HCT116 (cell line): ENCODE data around the gene CALML4. TPM values are rescaled to one million over a fixed set of nuclear protein-coding genes. Genes with fewer than 3 reads are reported as not detected.

Experiments used
- ATAC-seq: fragments of 200-7000 bp; cut with Tn5 transposase; 2 replicates; pipeline ENCODE4 v1.9.1; 2020; ENCODE audit warnings: mild to moderate bottlenecking, moderate library complexity
- BruUV-seq: library from RNA; stranded (reverse); fragments of 400-500 nt; replicated peaks from 2 replicates; lab custom pipeline; 2021; lab: Mats Ljungman, UMichigan
- CTCF ChIA-PET: fragments of 300-600 bp; sonication (Branson Sonifier 250); formaldehyde crosslinking; loops from one replicate; lab custom pipeline; 2021; ENCODE audit warnings: antibody characterized with exemption; lab: Charles Lee
- POLR2A ChIA-PET: fragments of 300-600, 350-600 bp; sonication (Branson Sonifier 250); formaldehyde crosslinking; loops from one replicate; lab custom pipeline; 2021; ENCODE audit warnings: antibody characterized with exemption; lab: Charles Lee
- RAD21 ChIA-PET, 2 experiments: fragments of 300-600 bp; sonication (Branson Sonifier 250); formaldehyde crosslinking; loops; one replicate each; lab custom pipeline; 2023; ENCODE audit warnings: low total read pairs in 2 of 2; ENCODE audit not compliant: uncharacterized antibody in 2 of 2, unreplicated experiment in 2 of 2, low non-redundant PET in 1 of 2; lab: Charles Lee
- DNase-seq: peaks from one replicate; pipeline ENCODE4 v3.0.0-alpha.2; 2010; ENCODE audit warnings: low read depth, low spot score
- H2AFZ ChIP-seq: fragments of 200-600 bp; shearing (Covaris generic), sonication (generic); 2 replicates; pipeline ENCODE4 v1.6.1; 2017; ENCODE audit warnings: low read depth, mixed run types, mixed read lengths, antibody characterized with exemption, low read length; ENCODE audit not compliant: poor library complexity, severe bottlenecking
- H3K27ac ChIP-seq: 2 replicates; pipeline ENCODE4 v1.5.1; 2012; ENCODE audit warnings: low read depth, low read length
- H3K27me3 ChIP-seq: fragments of 200-600 bp; sonication (generic); 2 replicates; pipeline ENCODE4 v1.6.1; 2016; ENCODE audit warnings: mixed run types, low read length, mixed read lengths; ENCODE audit not compliant: insufficient read depth
- H3K36me3 ChIP-seq, 2 experiments: fragments of 200-500 bp in 1 of 2; fragments of 200-600 bp in 1 of 2; sonication (Bioruptor generic) in 1 of 2; sonication (generic) in 1 of 2; 2 replicates each; pipeline versions ENCODE4 v1.5.1 to v1.6.1; 2014 to 2016; ENCODE audit warnings: low read length in 2 of 2, inconsistent platforms in 1 of 2, mixed read lengths in 1 of 2, mixed run types in 1 of 2; ENCODE audit not compliant: insufficient read depth in 2 of 2, control insufficient read depth in 1 of 2
- H3K4me1 ChIP-seq, 2 experiments: fragments of 200-600 bp in 1 of 2; sonication (generic) in 1 of 2; 2 replicates each; pipeline versions ENCODE4 v1.5.1 to v1.6.1; 2012 to 2017; ENCODE audit warnings: low read length in 2 of 2, inconsistent platforms in 1 of 2, mild to moderate bottlenecking in 1 of 2, mixed read lengths in 1 of 2, mixed run types in 1 of 2, moderate library complexity in 1 of 2; ENCODE audit not compliant: insufficient read depth in 2 of 2, control insufficient read depth in 1 of 2
- H3K4me2 ChIP-seq: fragments of 200-600 bp; sonication (generic); 2 replicates; pipeline ENCODE4 v1.6.1; 2017; ENCODE audit warnings: mixed run types, low read length, mixed read lengths
- H3K4me3 ChIP-seq, 2 experiments: fragments of 200-600 bp in 1 of 2; sonication (generic) in 1 of 2; replicated peaks in 1 of 2; 2 replicates each; pipeline ENCODE4 v1.5.1; 2011 to 2016; ENCODE audit warnings: low read length in 2 of 2, control low read depth in 1 of 2, low read depth in 1 of 2, mild to moderate bottlenecking in 1 of 2, mixed read lengths in 1 of 2, mixed run types in 1 of 2
- H3K79me2 ChIP-seq: fragments of 200-600 bp; sonication (generic); 2 replicates; pipeline ENCODE4 v1.6.1; 2017; ENCODE audit warnings: mild to moderate bottlenecking, mixed run types, low read length, moderate library complexity, mixed read lengths; ENCODE audit not compliant: insufficient read depth
- H3K9ac ChIP-seq: fragments of 200-600 bp; sonication (generic); 2 replicates; pipeline ENCODE4 v1.6.1; 2016; ENCODE audit warnings: low read length, mixed read lengths
- H3K9me2 ChIP-seq: fragments of 200-600 bp; sonication (generic), shearing (Covaris generic); 2 replicates; pipeline ENCODE4 v1.6.1; 2017; ENCODE audit warnings: mixed run types, mild to moderate bottlenecking, moderate library complexity; ENCODE audit not compliant: insufficient read depth
- H3K9me3 ChIP-seq, 2 experiments: fragments of 200-500 bp in 1 of 2; fragments of 200-600 bp in 1 of 2; sonication (Bioruptor generic) in 1 of 2; sonication (generic) in 1 of 2; 2 replicates each; pipeline ENCODE4 v1.6.1; 2014 to 2017; ENCODE audit warnings: low read length in 2 of 2, mixed read lengths in 2 of 2, inconsistent platforms in 1 of 2, low read depth in 1 of 2, mild to moderate bottlenecking in 1 of 2, mixed run types in 1 of 2, moderate library complexity in 1 of 2; ENCODE audit not compliant: control insufficient read depth in 1 of 2, insufficient read depth in 1 of 2
- H4K20me1 ChIP-seq: fragments of 200-600 bp; sonication (generic), shearing (Covaris generic); 2 replicates; pipeline ENCODE4 v1.6.1; 2017; ENCODE audit warnings: mixed run types, mild to moderate bottlenecking, moderate library complexity; ENCODE audit not compliant: insufficient read depth
- CEBPB ChIP-seq: IDR thresholded peaks from 2 replicates; pipeline ENCODE4 v1.6.1; 2012; ENCODE audit warnings: low read depth
- ELF1 ChIP-seq: IDR thresholded peaks from 2 replicates; pipeline ENCODE4 v1.6.1; 2012; ENCODE audit warnings: low read depth, borderline replicate concordance
- FOSL1 ChIP-seq: IDR thresholded peaks from 2 replicates; pipeline ENCODE4 v1.6.1; 2012; ENCODE audit warnings: low read depth
- JUND ChIP-seq: IDR thresholded peaks from 2 replicates; pipeline ENCODE4 v1.6.1; 2012
- POLR2A ChIP-seq: IDR thresholded peaks from 2 replicates; pipeline ENCODE4 v1.7.0; 2011; ENCODE audit warnings: borderline replicate concordance; ENCODE audit not compliant: insufficient read depth, insufficient read length; ENCODE audit errors: extremely low read depth
- RAD21 ChIP-seq: IDR thresholded peaks from 2 replicates; pipeline ENCODE4 v1.6.1; 2012; ENCODE audit warnings: low read depth, mild to moderate bottlenecking
- SIN3A ChIP-seq: IDR thresholded peaks from 2 replicates; pipeline ENCODE4 v1.6.1; 2012; ENCODE audit warnings: low read depth
- SP1 ChIP-seq: IDR thresholded peaks from 2 replicates; pipeline ENCODE4 v1.6.1; 2012; ENCODE audit warnings: low read depth
- SRF ChIP-seq: IDR thresholded peaks from 2 replicates; pipeline ENCODE4 v1.6.1; 2012; ENCODE audit warnings: low read depth
- YY1 ChIP-seq: IDR thresholded peaks from 2 replicates; pipeline ENCODE4 v1.6.1; 2011; ENCODE audit warnings: low read length, low read depth, moderate library complexity, mild to moderate bottlenecking; ENCODE audit not compliant: insufficient replicate concordance; ENCODE audit errors: extremely low read depth
- ZFX ChIP-seq: fragments of 450-650 bp; IDR thresholded peaks from 2 replicates; pipeline ENCODE4 v1.6.1; 2017
- ZNF274 ChIP-seq: fragments of 200-500 bp; sonication (Bioruptor generic); IDR thresholded peaks from 2 replicates; pipeline ENCODE4 v1.6.1; 2014; ENCODE audit warnings: mild to moderate bottlenecking, low read depth, low read length, inconsistent platforms
- intact Hi-C: fragments of 100-400 bp; cut with micrococcal nuclease; formaldehyde crosslinking; loops from 2 replicates; pipeline ENCODE4 v1.10.0; 2022
- total RNA-seq: library from RNA; stranded (reverse); gene quantifications from one replicate; pipeline ENCODE4 v1.2.1, GENCODE V29; 2021; ENCODE audit not compliant: unreplicated experiment
- TF ChIP-seq, protein P1 (sequence below): IDR thresholded peaks from 2 replicates; pipeline ENCODE4 v1.6.1; 2012
- TF ChIP-seq, protein P2 (sequence below): IDR thresholded peaks from 2 replicates; pipeline ENCODE4 v1.6.1; 2011; ENCODE audit warnings: mild to moderate bottlenecking, low read length, moderate library complexity; ENCODE audit not compliant: insufficient replicate concordance; ENCODE audit errors: extremely low read depth
- TF ChIP-seq, protein P3 (sequence below): IDR thresholded peaks from 2 replicates; pipeline ENCODE4 v1.6.1; 2012
- TF ChIP-seq, protein P4 (sequence below), 3 experiments: fragments of 200-600 bp in 1 of 3; sonication (generic) in 1 of 3; IDR thresholded peaks in 2 of 3; conservative IDR thresholded peaks in 1 of 3; 2 replicates each; pipeline ENCODE4 v1.5.1; 2012 to 2017; ENCODE audit warnings: low read depth in 2 of 3, low read length in 2 of 3, antibody characterized with exemption in 1 of 3, borderline replicate concordance in 1 of 3, control low read depth in 1 of 3, mild to moderate bottlenecking in 1 of 3, mixed read lengths in 1 of 3, mixed run types in 1 of 3, moderate library complexity in 1 of 3; ENCODE audit not compliant: insufficient read depth in 1 of 3

Gene CALML4
- total RNA-seq, 1 experiment from 2014 or later = 8.5 TPM

DNA sequence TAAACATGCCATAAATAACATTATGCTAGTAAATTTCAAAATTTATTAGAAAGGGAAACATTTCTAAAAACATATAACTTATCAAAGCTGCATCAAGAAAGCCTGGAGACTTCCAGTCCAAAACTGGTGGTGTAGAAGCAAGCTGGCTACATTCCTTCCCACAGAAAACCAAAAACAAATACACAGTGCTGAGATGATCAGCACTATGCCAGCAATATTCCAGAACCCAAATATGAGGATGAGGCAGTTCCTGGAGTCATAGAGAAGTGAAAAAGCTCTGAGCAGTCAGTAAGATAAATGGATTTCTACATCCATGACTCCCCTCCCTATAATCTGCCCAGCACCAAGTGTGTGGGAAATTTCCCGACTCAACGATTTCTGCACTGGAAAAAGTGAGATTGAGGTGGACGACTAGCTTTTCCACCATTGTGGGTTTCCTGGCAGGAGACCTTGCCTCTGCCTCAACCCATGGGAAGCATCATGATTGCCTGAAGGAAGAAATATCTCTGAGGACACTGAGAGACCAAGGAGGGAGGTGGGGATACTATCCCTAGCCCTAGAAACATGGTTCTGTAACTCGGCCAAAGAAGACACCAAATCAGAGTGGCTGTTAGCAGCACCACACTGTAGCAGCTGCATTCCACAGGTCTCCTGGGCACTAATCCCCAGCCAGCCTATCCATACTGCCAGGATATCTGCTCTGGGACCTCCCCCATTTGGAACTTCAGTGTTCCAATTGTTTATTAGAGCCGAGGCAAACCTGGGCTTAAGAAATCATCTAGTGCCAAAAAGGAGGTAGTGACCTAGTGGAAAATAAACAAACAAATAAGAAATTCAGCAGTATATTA is 36.2 kb upstream of the CALML4 start:
- Histone ChIP-seq H3K36me3 (no peaks in the 10 kb centered on the region), H3K4me1 (no peaks in the 10 kb centered on the region)
- BruUV-seq = no TSS peak
- CTCF ChIA-PET = interaction anchor here (1.9 kb wide), 1 partner anchor 12 kb away, joined by 5 read pairs; no protein-coding TSS in a partner anchor
- ATAC-seq = no peak
- TF ChIP-seq, protein P1, sequence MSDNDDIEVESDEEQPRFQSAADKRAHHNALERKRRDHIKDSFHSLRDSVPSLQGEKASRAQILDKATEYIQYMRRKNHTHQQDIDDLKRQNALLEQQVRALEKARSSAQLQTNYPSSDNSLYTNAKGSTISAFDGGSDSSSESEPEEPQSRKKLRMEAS = no peak
- TF ChIP-seq ZNF274 (no peak), RAD21 (no peak), CEBPB (no peak), JUND (no peak), SIN3A (no peak), FOSL1 (no peak), SP1 (no peak), SRF (no peak), YY1 (no peak), ZFX (no peak), ELF1 (no peak), POLR2A (no peak)
- TF ChIP-seq, protein P2, sequence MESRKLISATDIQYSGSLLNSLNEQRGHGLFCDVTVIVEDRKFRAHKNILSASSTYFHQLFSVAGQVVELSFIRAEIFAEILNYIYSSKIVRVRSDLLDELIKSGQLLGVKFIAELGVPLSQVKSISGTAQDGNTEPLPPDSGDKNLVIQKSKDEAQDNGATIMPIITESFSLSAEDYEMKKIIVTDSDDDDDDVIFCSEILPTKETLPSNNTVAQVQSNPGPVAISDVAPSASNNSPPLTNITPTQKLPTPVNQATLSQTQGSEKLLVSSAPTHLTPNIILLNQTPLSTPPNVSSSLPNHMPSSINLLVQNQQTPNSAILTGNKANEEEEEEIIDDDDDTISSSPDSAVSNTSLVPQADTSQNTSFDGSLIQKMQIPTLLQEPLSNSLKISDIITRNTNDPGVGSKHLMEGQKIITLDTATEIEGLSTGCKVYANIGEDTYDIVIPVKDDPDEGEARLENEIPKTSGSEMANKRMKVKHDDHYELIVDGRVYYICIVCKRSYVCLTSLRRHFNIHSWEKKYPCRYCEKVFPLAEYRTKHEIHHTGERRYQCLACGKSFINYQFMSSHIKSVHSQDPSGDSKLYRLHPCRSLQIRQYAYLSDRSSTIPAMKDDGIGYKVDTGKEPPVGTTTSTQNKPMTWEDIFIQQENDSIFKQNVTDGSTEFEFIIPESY = no peak
- TF ChIP-seq, protein P3, sequence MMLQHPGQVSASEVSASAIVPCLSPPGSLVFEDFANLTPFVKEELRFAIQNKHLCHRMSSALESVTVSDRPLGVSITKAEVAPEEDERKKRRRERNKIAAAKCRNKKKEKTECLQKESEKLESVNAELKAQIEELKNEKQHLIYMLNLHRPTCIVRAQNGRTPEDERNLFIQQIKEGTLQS = no peak
- TF ChIP-seq, protein P4, sequence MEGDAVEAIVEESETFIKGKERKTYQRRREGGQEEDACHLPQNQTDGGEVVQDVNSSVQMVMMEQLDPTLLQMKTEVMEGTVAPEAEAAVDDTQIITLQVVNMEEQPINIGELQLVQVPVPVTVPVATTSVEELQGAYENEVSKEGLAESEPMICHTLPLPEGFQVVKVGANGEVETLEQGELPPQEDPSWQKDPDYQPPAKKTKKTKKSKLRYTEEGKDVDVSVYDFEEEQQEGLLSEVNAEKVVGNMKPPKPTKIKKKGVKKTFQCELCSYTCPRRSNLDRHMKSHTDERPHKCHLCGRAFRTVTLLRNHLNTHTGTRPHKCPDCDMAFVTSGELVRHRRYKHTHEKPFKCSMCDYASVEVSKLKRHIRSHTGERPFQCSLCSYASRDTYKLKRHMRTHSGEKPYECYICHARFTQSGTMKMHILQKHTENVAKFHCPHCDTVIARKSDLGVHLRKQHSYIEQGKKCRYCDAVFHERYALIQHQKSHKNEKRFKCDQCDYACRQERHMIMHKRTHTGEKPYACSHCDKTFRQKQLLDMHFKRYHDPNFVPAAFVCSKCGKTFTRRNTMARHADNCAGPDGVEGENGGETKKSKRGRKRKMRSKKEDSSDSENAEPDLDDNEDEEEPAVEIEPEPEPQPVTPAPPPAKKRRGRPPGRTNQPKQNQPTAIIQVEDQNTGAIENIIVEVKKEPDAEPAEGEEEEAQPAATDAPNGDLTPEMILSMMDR (IDR thresholded peaks at IDR 0.05 in 2 of 3, conservative IDR thresholded peaks at IDR 0.05 in 1 of 3; ENCODE audit: borderline replicate concordance in 1 of 3, insufficient read depth in 1 of 3, low read depth in 2 of 3, low read length in 2 of 3) = no peak
- TF ChIP-seq, all 23 proteins: peak for 0
- Histone ChIP-seq H3K27me3 (no peaks in the 10 kb centered on the region), H4K20me1 (no peaks in the 10 kb centered on the region), H3K9me2 (no peaks in the 10 kb centered on the region), H3K9me3 (no peaks in the 10 kb centered on the region), H3K4me3 (no peak overlapping the region), H3K27ac (no peak overlapping the region), H3K9ac (no peak overlapping the region), H3K4me2 (no peak overlapping the region), H3K79me2 (no peaks in the 10 kb centered on the region), H2AFZ (no peak overlapping the region)
- intact Hi-C loops = no loop called here
- no peak for DNase-seq
- ChIA-PET POLR2A (no interaction called here), RAD21 (no interaction called here)
